Central memory CD8-positive, alpha-beta T cell (primary cell): ENCODE results near the gene CCDC50.

Source experiments
- ATAC-seq: fragments of 150-1000 bp; cut with Tn5 transposase; replicated peaks from 2 replicates; pipeline ENCODE4 v1.10.0; 2022; ENCODE audit warnings: mild to moderate bottlenecking, moderate FRiP score, moderate number of reproducible peaks; ENCODE audit not compliant: poor library complexity, severe bottlenecking; ENCODE audit errors: extremely low read depth
- DNase-seq, 2 donors: peaks; one replicate each; pipeline ENCODE4 v3.0.0; 2021; ENCODE audit warnings: low spot score in 2 of 2
- H3K27ac Mint-ChIP-seq: one replicate; pipeline ENCODE4 v1.8.0; 2022; ENCODE audit warnings: low read depth, mild to moderate bottlenecking, moderate library complexity, mixed read lengths
- H3K27me3 Mint-ChIP-seq: one replicate; pipeline ENCODE4 v1.8.0; 2022; ENCODE audit warnings: mixed read lengths
- H3K36me3 Mint-ChIP-seq: one replicate; pipeline ENCODE4 v1.8.0; 2022; ENCODE audit warnings: mild to moderate bottlenecking, moderate library complexity, mixed read lengths; ENCODE audit not compliant: insufficient read depth
- H3K4me1 Mint-ChIP-seq: one replicate; pipeline ENCODE4 v1.8.0; 2022; ENCODE audit warnings: mixed read lengths
- H3K4me3 Mint-ChIP-seq: one replicate; pipeline ENCODE4 v1.8.0; 2022; ENCODE audit warnings: mild to moderate bottlenecking, moderate library complexity, mixed read lengths
- H3K9me3 Mint-ChIP-seq: one replicate; pipeline ENCODE4 v1.8.0; 2022; ENCODE audit warnings: mixed read lengths

The CCDC50 gene

DNA sequence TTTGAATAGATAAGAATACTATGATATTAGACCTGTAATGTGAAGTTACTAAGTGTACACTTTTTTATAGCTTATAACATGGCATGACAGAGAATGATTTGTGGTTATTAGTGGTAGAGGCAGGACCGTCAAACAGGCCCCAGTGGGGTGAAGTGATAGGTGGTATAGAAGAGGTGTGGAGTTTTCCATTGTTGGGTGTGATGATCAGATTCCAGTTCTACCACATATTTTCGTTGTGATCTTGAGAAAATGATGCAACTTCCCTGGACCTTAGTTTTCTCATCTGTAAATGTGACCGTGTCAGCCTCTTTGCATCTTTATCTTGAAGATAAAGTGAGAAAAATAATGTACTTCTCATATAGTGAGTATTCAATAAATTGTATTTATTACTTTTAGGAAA lies 31.4 kb downstream of the CCDC50 start:
- ATAC-seq: no peak
- no peak overlapping the region for H3K4me3 Mint-ChIP-seq
- H3K27ac Mint-ChIP-seq: no peak overlapping the region
- H3K27me3 Mint-ChIP-seq: no peaks in the 10 kb centered on the region
- no peaks in the 10 kb centered on the region for H3K4me1 Mint-ChIP-seq
- no peak for DNase-seq
- H3K9me3 Mint-ChIP-seq: no peaks in the 10 kb centered on the region
- H3K36me3 Mint-ChIP-seq: peaks cover 6% of the 10 kb centered on the region

DNA sequence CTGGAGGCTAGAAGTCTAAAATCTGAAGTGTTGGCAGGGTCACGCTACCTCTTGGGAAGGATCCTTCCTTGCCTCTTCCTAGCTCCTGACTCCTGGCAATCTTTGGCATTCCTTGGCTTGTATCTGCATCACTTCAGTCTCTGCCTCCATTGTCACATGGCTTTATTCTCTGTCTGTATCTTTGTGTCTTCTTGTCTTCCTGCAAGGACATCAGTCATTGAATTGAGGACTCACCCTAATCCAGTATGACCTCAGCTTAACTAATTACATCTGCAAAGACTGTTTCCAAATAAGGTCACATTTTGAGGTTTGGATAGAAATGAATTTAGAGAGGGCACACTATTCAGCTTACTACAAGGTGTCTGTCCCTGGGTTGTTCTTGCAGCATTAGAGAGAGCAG lies 32.3 kb downstream of the CCDC50 start:
- DNase-seq (no peak), ATAC-seq (no peak)
- H3K4me3 Mint-ChIP-seq: no peak overlapping the region
- H3K27ac Mint-ChIP-seq: no peak overlapping the region
- H3K36me3 Mint-ChIP-seq: peaks cover 6% of the 10 kb centered on the region
- no peaks in the 10 kb centered on the region for H3K4me1 Mint-ChIP-seq
- H3K27me3 Mint-ChIP-seq: no peaks in the 10 kb centered on the region
- no peaks in the 10 kb centered on the region for H3K9me3 Mint-ChIP-seq

DNA sequence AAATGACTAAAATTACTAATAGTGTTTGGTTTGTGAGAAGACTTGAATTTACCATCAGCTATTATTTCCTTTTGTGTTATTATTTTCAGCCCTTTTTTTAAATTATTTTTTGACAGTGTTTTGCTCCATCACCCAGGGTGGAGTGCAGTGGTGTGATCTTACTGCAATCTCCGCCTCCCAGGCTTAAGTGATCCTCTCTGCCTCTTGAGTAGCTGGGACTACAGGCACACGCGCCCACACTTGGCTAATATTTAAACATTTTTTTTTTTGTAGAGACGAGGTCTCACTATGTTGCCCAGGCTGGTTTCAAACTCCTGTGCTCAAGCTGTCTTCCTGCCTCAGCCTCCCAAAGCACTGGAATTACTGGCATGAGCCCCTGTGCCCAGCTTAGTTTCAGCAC lies 32.8 kb downstream of the CCDC50 start:
- peaks cover 6% of the 10 kb centered on the region for H3K36me3 Mint-ChIP-seq
- no peak overlapping the region for H3K4me3 Mint-ChIP-seq
- no peaks in the 10 kb centered on the region for H3K4me1 Mint-ChIP-seq
- no peaks in the 10 kb centered on the region for H3K9me3 Mint-ChIP-seq
- no peak for DNase-seq
- H3K27me3 Mint-ChIP-seq: no peaks in the 10 kb centered on the region
- no peak overlapping the region for H3K27ac Mint-ChIP-seq
- no peak for ATAC-seq

DNA sequence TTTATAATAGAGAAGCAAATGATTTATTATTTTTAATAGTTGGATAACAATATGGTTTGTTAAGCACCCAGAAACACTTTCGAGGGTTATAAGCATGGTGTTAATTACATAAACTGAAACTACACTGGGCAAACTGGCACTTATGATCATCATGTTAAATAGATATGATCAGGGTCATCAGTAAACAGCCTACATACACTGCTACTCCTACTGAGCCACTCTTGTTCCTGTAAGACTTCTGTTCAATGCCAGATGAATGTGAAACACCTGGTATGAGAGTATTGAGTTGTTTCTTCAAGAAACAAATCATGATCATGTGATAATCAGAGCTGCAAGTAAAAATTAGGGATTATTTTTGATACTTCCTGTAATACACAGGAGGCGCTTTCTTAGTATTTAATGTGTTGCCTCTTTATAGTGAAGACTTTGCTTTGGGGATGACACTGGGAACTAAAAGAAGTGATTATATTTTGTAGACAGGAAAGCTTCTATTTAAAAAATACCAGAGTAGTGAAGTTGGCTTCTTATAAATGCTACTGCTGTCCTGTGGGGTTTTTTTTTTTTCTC lies 33.4 kb downstream of the CCDC50 start:
- H3K27me3 Mint-ChIP-seq: no peaks in the 10 kb centered on the region
- DNase-seq: no peak
- peaks cover 6% of the 10 kb centered on the region for H3K36me3 Mint-ChIP-seq
- H3K9me3 Mint-ChIP-seq: no peaks in the 10 kb centered on the region
- H3K27ac Mint-ChIP-seq: no peak overlapping the region
- no peaks in the 10 kb centered on the region for H3K4me1 Mint-ChIP-seq
- no peak for ATAC-seq
- H3K4me3 Mint-ChIP-seq: no peak overlapping the region

DNA sequence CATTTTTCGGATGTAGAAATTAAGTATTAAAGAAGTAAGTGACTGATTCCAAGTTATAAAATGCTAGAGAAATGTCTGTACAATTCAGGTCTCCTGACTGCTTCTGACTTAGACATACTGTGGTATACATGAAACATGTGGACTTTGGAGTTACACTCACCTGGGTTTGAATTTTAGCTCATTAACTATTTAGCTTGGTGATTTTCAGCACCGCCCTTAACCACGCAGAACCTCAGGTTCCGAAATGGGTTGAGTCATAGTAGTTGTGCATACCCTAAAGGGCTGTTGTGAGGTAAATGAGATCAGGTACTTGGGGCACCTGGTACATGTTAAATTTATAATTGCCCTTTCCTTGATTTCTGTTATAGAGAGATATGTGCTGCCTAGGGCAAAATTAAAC lies 34.0 kb downstream of the CCDC50 start:
- no peaks in the 10 kb centered on the region for H3K27me3 Mint-ChIP-seq
- H3K4me1 Mint-ChIP-seq: no peaks in the 10 kb centered on the region
- H3K4me3 Mint-ChIP-seq: no peak overlapping the region
- H3K36me3 Mint-ChIP-seq: peaks cover 6% of the 10 kb centered on the region
- no peak for ATAC-seq
- H3K27ac Mint-ChIP-seq: no peak overlapping the region
- no peaks in the 10 kb centered on the region for H3K9me3 Mint-ChIP-seq
- DNase-seq: no peak

DNA sequence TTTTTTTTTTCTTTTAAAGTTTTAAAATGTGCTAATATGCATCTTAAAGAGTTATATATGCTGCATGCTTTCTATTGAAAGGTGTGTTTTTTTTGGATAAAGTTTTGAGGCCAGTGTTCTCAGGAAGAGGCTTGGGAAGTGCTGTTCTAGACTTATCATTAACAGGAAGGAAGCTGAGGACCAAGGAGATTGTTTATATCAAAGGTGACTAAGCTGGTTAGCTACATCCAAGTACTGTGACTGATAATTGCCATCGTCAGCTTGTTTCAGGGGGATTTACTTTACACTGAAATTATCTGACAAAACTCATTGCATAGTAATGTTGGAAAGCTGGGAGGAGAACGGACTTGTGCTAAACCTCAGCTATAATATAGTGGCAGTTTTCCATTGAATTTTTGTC lies 37.5 kb downstream of the CCDC50 start:
- ATAC-seq (no peak), DNase-seq (no peak)
- no peak overlapping the region for H3K4me3 Mint-ChIP-seq
- H3K4me1 Mint-ChIP-seq: no peaks in the 10 kb centered on the region
- H3K27me3 Mint-ChIP-seq: no peaks in the 10 kb centered on the region
- peaks cover 6% of the 10 kb centered on the region for H3K36me3 Mint-ChIP-seq
- no peaks in the 10 kb centered on the region for H3K9me3 Mint-ChIP-seq
- H3K27ac Mint-ChIP-seq: no peak overlapping the region

DNA sequence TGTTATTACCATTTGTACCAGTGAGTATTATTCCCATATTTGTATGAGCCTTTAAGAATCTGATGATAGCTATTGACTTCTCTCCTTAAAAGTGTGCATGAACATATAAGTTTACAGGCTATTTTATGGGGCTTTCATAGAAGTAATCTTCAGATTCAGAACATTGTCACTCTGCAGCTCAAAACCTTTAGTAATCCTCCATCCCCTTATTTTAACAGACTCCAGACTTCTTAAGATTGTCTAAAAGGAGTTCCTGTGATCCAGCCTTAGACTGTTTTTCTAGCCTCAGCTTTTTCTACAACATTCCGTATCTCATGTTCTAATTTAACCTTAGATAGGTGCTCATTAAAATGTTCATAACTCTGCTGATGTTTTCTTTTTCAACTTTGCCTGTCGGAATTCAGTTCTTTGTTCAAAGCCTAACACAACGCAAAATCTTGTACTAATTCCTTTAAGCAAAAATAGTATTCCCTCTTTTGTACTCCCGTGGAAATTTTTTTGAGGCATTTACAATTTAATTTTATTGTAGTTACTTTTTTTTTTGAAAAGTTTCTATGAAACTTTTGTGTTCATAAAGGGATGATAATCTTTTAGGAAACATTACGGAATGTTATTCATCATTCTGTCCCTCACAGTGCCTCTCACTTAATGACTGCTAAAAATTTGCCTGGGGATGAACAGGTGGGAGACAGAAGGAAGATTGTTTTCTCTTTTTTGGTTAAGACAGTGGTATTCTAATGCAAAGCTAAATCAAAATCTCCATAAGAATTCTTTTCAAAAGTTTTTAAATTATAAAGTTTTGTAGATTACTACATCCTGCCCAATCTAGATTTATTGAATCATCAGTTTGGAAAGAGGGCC lies 39.8 kb downstream of the CCDC50 start:
- H3K27ac Mint-ChIP-seq: no peak overlapping the region
- H3K36me3 Mint-ChIP-seq: peaks cover 2% of the 10 kb centered on the region
- no peaks in the 10 kb centered on the region for H3K27me3 Mint-ChIP-seq
- H3K9me3 Mint-ChIP-seq: no peaks in the 10 kb centered on the region
- H3K4me1 Mint-ChIP-seq: no peaks in the 10 kb centered on the region
- no peak for DNase-seq
- no peak overlapping the region for H3K4me3 Mint-ChIP-seq
- no peak for ATAC-seq

DNA sequence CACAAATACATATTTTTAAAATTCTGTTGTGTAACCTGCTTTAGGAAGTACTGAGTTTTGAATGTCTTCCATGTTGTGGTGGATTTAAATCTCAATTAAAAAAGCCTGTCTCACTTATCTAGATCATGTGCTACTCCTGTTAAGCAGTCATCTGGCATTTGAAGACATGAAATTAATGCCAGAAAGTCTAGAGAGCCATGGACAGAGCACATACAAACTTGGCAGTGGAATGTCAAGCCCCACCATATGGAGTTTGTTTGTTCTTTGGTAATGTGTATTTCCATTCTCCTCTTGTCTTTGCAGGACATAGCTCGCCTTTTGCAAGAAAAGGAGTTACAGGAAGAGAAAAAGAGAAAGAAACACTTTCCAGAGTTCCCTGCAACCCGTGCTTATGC lies 40.4 kb downstream of the CCDC50 start:
- peaks cover 2% of the 10 kb centered on the region for H3K36me3 Mint-ChIP-seq
- no peaks in the 10 kb centered on the region for H3K4me1 Mint-ChIP-seq
- DNase-seq (no peak), ATAC-seq (no peak)
- H3K27ac Mint-ChIP-seq: no peak overlapping the region
- no peaks in the 10 kb centered on the region for H3K9me3 Mint-ChIP-seq
- H3K27me3 Mint-ChIP-seq: no peaks in the 10 kb centered on the region
- no peak overlapping the region for H3K4me3 Mint-ChIP-seq

DNA sequence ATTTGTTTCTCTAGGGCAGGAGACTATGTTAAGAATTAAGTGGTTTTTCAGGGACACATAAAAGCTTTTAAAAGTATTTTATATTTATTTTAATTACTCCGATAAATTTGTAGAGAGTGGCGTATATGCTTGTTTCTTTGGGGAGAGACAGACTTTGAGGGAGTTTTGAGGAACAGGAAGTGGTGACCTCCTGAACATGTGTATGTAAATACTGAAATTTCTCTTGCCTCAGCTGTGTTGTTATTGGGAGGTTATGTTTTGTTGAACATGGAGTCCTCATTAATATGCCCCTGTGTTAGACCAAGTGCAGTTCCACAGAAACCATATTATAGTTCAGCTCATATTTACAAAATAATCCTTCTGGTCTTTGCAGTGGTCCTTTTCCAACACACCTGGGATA lies 42.9 kb downstream of the CCDC50 start:
- Mint-ChIP-seq H3K9me3 (no peaks in the 10 kb centered on the region), H3K27me3 (no peaks in the 10 kb centered on the region), H3K4me3 (no peak overlapping the region), H3K36me3 (peaks cover 2% of the 10 kb centered on the region), H3K27ac (no peak overlapping the region), H3K4me1 (no peaks in the 10 kb centered on the region)
- ATAC-seq (no peak), DNase-seq (no peak)

DNA sequence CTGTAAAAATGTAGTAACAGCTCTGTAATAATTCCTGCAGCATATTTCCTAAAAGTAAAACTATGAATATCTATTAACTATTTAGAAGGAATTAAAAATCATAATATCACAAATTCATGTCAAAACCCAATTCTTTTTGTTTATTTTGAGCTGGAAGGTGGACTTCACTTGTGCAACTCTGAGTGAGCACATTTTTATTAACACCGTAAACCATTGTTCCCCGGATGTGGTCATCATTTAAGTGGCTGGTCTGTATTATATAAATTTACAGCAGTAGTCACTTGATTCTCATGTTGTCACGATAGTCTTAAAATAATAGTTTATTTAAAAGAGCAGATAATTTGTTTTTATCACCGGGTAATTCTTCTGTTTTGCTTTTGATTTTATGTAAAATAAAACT lies 44.1 kb downstream of the CCDC50 start:
- DNase-seq: no peak
- H3K4me1 Mint-ChIP-seq: no peaks in the 10 kb centered on the region
- no peak for ATAC-seq
- H3K27ac Mint-ChIP-seq: no peak overlapping the region
- H3K4me3 Mint-ChIP-seq: no peak overlapping the region
- peaks cover 2% of the 10 kb centered on the region for H3K36me3 Mint-ChIP-seq
- no peaks in the 10 kb centered on the region for H3K9me3 Mint-ChIP-seq
- H3K27me3 Mint-ChIP-seq: no peaks in the 10 kb centered on the region

DNA sequence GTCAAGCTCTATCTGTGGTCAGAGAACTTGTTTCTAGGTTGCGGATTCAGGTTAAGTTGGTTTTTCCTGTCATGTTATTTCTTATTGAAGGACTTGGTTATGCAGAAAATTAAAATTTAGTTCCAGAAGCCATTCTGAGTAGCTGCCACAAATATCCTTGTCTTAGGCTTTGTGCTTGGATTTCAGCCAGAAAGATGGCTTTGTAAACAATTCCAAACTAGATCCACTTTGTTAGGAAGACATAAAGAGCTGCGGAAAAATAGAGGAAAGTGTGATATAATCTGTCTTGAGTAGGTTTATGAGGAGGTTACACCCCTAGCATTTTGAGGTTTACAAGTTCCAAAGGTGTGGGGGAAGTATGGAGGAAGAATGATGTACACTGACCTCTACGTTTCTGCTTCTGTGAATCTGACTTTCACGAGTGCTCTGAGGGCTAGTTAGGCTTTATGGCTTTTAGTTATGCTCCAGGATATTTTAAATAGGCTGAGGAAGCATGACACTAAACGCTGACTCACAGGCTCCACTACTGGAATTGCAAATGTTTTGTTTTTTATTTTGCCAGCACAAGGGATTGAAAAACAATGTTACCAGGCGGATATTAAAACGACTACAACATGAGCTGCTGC lies 47.4 kb downstream of the CCDC50 start:
- H3K4me3 Mint-ChIP-seq: no peak overlapping the region
- no peak overlapping the region for H3K27ac Mint-ChIP-seq
- H3K4me1 Mint-ChIP-seq: no peaks in the 10 kb centered on the region
- ATAC-seq (no peak), DNase-seq (no peak)
- H3K36me3 Mint-ChIP-seq: no peaks in the 10 kb centered on the region
- H3K9me3 Mint-ChIP-seq: peaks cover 4% of the 10 kb centered on the region
- no peaks in the 10 kb centered on the region for H3K27me3 Mint-ChIP-seq

DNA sequence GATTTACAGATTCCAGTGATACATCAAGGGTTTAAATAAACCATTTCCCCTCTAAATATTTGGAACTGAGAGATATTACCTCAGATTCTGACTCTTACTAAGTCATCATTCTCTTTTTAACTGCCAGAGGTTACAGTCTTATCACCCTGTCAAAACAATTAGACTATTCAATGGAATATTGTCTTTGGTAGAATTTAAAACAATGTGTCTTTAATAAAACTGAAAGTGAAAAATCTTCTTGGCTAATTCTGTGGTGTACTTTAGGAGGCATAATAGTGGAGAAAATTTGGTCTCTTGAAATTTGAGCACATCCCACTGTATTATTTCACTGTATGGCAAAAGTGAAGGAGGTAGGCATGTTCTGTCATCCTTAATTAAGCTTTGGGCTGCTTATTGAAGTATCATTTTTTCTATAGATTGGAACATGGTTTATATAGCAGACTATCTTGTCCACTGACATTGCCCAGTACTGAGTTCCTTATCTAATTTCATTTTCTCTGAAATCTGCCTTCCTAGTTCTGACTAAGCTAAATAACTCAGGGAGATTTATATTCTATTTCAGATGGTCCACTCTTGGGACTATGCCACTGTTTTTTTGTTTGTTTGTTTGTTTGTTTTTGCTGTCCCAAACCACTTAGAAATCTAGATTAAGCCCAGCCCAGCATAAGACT lies 49.1 kb downstream of the CCDC50 start:
- Mint-ChIP-seq H3K27me3 (no peaks in the 10 kb centered on the region), H3K9me3 (peaks cover 4% of the 10 kb centered on the region), H3K4me1 (no peaks in the 10 kb centered on the region), H3K36me3 (no peaks in the 10 kb centered on the region), H3K4me3 (no peak overlapping the region), H3K27ac (no peak overlapping the region)
- ATAC-seq (no peak), DNase-seq (no peak)

DNA sequence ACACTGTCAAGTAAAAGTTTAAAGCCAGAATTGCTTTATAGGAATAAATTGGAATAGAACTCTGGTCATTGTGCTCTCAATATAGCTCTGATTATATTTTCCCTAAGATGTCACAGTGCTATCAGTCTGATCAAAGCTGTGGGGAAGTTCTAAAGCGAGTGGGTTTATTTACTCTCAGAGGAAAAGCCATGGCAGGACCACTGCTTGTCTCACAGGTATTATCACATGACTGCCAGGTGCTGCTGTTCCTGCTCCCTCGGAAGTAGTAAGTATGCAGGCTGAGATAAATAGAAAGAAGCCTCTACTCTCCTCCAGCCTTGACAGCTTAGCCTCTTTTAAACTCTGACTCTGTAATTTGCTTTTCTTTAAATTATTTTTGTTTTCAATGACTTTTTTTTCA lies 50.3 kb downstream of the CCDC50 start:
- H3K4me1 Mint-ChIP-seq: no peaks in the 10 kb centered on the region
- no peak overlapping the region for H3K27ac Mint-ChIP-seq
- no peaks in the 10 kb centered on the region for H3K36me3 Mint-ChIP-seq
- no peak for ATAC-seq
- DNase-seq: no peak
- H3K4me3 Mint-ChIP-seq: no peak overlapping the region
- peaks cover 4% of the 10 kb centered on the region for H3K9me3 Mint-ChIP-seq
- H3K27me3 Mint-ChIP-seq: no peaks in the 10 kb centered on the region
